ENCODE data around the gene BAIAP2L1. TPM values are rescaled to one million over a fixed set of nuclear protein-coding genes. Genes with fewer than 3 reads are reported as not detected.

Gene BAIAP2L1
- total RNA-seq, 1 experiment from 2014 or later, result 60.9 TPM

DNA sequence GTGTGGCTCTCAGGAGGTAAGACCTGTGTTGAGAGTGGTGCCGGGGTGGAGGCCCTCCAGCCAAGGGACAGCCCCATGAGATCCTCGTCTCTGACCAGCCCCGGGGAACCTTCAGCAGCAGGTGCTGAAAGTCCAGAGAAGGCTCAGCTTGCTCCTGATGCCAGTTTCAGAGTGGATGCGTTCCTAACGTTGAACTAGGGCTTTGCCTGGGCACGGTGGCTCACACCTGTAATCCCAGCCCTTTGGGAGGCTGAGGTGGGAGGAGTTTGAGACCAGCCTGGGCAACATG, 45.7 kb downstream of the BAIAP2L1 start:
- H3K4me1 ChIP-seq, result peaks cover 40% of the 10 kb centered on the region
- no peak overlapping the region for H3K4me3 Mint-ChIP-seq (ENCODE audit: unreplicated experiment)
- CTCF ChIA-PET, result interaction anchor here (1.1 kb wide), 1 partner anchor 46 kb away, joined by 5 read pairs; the partner anchor contains the start of gene BAIAP2L1
- peak overlapping the region; percentile 65 for H3K27ac Mint-ChIP-seq (ENCODE audit: unreplicated experiment)
- no peaks in the 10 kb centered on the region for H3K9me3 ChIP-seq
- no peak for DNase-seq
- no peaks in the 10 kb centered on the region for H3K27me3 ChIP-seq (replicated peaks; ENCODE audit: control insufficient read depth, insufficient read depth, low read length)
- POLR2A ChIA-PET, result no interaction called here
- H3K4me3 ChIP-seq (ENCODE audit: low read depth, low read length), result no peak overlapping the region
- BruUV-seq (replicated peaks), result no TSS peak
- H3K9me3 Mint-ChIP-seq (ENCODE audit: unreplicated experiment), result no peaks in the 10 kb centered on the region
- no peaks in the 10 kb centered on the region for H3K27me3 Mint-ChIP-seq (ENCODE audit: insufficient read depth, unreplicated experiment)
- intact Hi-C loops (cut with micrococcal nuclease; ENCODE audit: unreplicated experiment), result no loop called here
- TF ChIP-seq, protein P1, sequence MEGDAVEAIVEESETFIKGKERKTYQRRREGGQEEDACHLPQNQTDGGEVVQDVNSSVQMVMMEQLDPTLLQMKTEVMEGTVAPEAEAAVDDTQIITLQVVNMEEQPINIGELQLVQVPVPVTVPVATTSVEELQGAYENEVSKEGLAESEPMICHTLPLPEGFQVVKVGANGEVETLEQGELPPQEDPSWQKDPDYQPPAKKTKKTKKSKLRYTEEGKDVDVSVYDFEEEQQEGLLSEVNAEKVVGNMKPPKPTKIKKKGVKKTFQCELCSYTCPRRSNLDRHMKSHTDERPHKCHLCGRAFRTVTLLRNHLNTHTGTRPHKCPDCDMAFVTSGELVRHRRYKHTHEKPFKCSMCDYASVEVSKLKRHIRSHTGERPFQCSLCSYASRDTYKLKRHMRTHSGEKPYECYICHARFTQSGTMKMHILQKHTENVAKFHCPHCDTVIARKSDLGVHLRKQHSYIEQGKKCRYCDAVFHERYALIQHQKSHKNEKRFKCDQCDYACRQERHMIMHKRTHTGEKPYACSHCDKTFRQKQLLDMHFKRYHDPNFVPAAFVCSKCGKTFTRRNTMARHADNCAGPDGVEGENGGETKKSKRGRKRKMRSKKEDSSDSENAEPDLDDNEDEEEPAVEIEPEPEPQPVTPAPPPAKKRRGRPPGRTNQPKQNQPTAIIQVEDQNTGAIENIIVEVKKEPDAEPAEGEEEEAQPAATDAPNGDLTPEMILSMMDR (IDR thresholded peaks at IDR 0.05; ENCODE audit: insufficient read depth in 1 of 2, low read depth in 1 of 2, low read length in 1 of 2, severe bottlenecking in 1 of 2, unreplicated experiment in 1 of 2), result no peak
- H3K36me3 Mint-ChIP-seq (ENCODE audit: insufficient read depth, unreplicated experiment), result peaks cover 58% of the 10 kb centered on the region
- no peaks in the 10 kb centered on the region; the same call in none of the 2 replicates for H3K36me3 ChIP-seq (ENCODE audit: control insufficient read depth, insufficient read depth, low read length)
- peaks cover 21% of the 10 kb centered on the region for H3K4me1 Mint-ChIP-seq (ENCODE audit: low read depth, unreplicated experiment)

DNA sequence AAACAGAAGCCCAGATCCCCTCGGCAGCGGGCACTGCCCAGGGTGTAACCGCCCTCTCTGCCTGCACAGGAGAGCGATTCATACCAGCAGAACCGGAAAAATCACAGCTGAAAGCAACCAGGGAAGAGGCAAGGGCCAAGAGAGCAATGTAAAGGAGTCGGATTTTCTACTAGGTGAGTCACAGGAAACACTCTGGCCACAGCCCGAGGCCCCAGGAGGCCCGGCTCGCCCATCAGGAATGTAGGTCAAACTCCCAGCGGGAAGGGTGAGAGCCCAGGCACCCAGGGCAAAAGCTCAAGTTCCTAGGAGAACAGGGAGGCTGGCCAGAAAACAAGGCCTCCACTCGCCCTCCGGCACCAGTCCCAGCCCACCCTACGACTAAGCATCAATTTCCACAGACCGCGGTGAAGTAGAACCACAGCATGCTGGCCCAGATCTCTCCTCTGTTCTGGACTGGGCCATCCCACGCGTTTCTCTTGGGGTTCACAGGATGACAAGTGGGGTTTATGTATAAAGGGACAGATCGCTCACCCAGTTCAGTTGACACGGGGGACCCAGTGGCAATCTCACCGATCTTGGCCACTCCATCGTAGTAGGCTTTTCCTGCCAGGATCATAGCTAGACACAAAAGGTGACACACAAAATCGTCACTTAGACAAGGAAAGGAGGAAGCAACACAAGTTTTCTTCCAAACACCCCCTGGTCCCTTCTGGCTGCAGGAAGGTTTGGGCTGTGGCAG, 46.2 kb downstream of the BAIAP2L1 start:
- Histone ChIP-seq H3K4me3 (ENCODE audit: low read depth, low read length) (no peak overlapping the region), H3K9me3 (no peaks in the 10 kb centered on the region), H3K36me3 (ENCODE audit: control insufficient read depth, insufficient read depth, low read length) (no peaks in the 10 kb centered on the region; the same call in none of the 2 replicates), H3K4me1 (peaks cover 36% of the 10 kb centered on the region), H3K27me3 (replicated peaks; ENCODE audit: control insufficient read depth, insufficient read depth, low read length) (no peaks in the 10 kb centered on the region)
- intact Hi-C loops (cut with micrococcal nuclease; ENCODE audit: unreplicated experiment), result loop anchor here (1.0 kb wide), 1 partner anchor 25 kb away; no protein-coding TSS in a partner anchor
- CTCF ChIA-PET, result interaction anchor here (1.1 kb wide), 1 partner anchor 46 kb away, joined by 5 read pairs; the partner anchor contains the start of gene BAIAP2L1
- DNase-seq, result peak; percentile 79 to 89
- BruUV-seq (replicated peaks), result no TSS peak
- POLR2A ChIA-PET, result no interaction called here
- Mint-ChIP-seq H3K27ac (ENCODE audit: unreplicated experiment) (peak overlapping the region; percentile 65), H3K27me3 (ENCODE audit: insufficient read depth, unreplicated experiment) (no peaks in the 10 kb centered on the region), H3K4me1 (ENCODE audit: low read depth, unreplicated experiment) (peaks cover 19% of the 10 kb centered on the region), H3K4me3 (ENCODE audit: unreplicated experiment) (peak overlapping the region; percentile 42), H3K36me3 (ENCODE audit: insufficient read depth, unreplicated experiment) (peaks cover 58% of the 10 kb centered on the region), H3K9me3 (ENCODE audit: unreplicated experiment) (no peaks in the 10 kb centered on the region)
- TF ChIP-seq, protein P1 (IDR thresholded peaks at IDR 0.05; ENCODE audit: insufficient read depth in 1 of 2, low read depth in 1 of 2, low read length in 1 of 2, severe bottlenecking in 1 of 2, unreplicated experiment in 1 of 2), result no peak

DNA sequence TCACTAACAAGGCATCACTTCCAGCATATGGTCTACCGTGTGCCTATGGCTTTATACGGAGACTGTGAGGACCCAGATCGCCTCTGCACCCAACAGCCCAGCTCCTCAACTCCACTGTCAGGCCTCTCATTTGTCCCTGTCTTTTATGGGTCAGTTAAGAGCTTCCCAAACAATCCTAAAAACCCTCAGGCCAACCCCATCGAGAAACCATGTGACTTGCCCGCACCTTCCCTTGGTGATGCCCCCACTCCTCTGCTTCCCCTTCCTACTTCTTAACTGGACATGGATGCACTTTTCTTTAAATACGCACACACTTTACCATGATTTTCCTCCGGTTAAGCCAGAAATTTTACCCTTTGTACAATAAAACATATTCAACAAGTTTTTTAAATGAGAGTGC, 46.8 kb downstream of the BAIAP2L1 start:
- Histone ChIP-seq H3K27me3 (replicated peaks; ENCODE audit: control insufficient read depth, insufficient read depth, low read length) (no peaks in the 10 kb centered on the region), H3K9me3 (no peaks in the 10 kb centered on the region), H3K36me3 (ENCODE audit: control insufficient read depth, insufficient read depth, low read length) (no peaks in the 10 kb centered on the region; the same call in none of the 2 replicates), H3K4me3 (ENCODE audit: low read depth, low read length) (no peak overlapping the region), H3K4me1 (peaks cover 38% of the 10 kb centered on the region)
- Mint-ChIP-seq H3K9me3 (ENCODE audit: unreplicated experiment) (no peaks in the 10 kb centered on the region), H3K4me1 (ENCODE audit: low read depth, unreplicated experiment) (peaks cover 22% of the 10 kb centered on the region), H3K36me3 (ENCODE audit: insufficient read depth, unreplicated experiment) (peaks cover 56% of the 10 kb centered on the region), H3K27ac (ENCODE audit: unreplicated experiment) (peak overlapping the region; percentile 65), H3K27me3 (ENCODE audit: insufficient read depth, unreplicated experiment) (no peaks in the 10 kb centered on the region), H3K4me3 (ENCODE audit: unreplicated experiment) (peak overlapping the region; percentile 42)
- no peak for DNase-seq
- POLR2A ChIA-PET, result no interaction called here
- TF ChIP-seq, protein P1 (IDR thresholded peaks at IDR 0.05; ENCODE audit: insufficient read depth in 1 of 2, low read depth in 1 of 2, low read length in 1 of 2, severe bottlenecking in 1 of 2, unreplicated experiment in 1 of 2), result no peak
- intact Hi-C loops (cut with micrococcal nuclease; ENCODE audit: unreplicated experiment), result loop anchor here (1.0 kb wide), 1 partner anchor 25 kb away; no protein-coding TSS in a partner anchor
- BruUV-seq (replicated peaks), result TSS peak; percentile 13
- CTCF ChIA-PET, result interaction anchor here (0.6 kb wide), 1 partner anchor 63 kb away, joined by 3 read pairs; no protein-coding TSS in a partner anchor
